Parathyroid adenoma (tissue), 2 donors: ENCODE results near the gene SH3BP5L.

ENCODE experiments used
- H2AFZ ChIP-seq: fragments of 300-600 bp; sonication (generic); one replicate; pipeline ENCODE4 v1.7.0; 2017; ENCODE audit warnings: antibody characterized with exemption, mild to moderate bottlenecking
- H3K27ac ChIP-seq: fragments of 300-600 bp; sonication (generic); one replicate; pipeline ENCODE4 v1.7.0; 2017
- H3K27me3 ChIP-seq: fragments of 300-600 bp; sonication (generic); one replicate; pipeline ENCODE4 v1.7.0; 2017; ENCODE audit warnings: low read length; ENCODE audit not compliant: control insufficient read depth, insufficient read depth
- H3K36me3 ChIP-seq: fragments of 300-600 bp; sonication (generic); one replicate; pipeline ENCODE4 v1.7.0; 2017; ENCODE audit warnings: low read length; ENCODE audit not compliant: control insufficient read depth, insufficient read depth
- H3K4me1 ChIP-seq: fragments of 300-600 bp; sonication (generic); one replicate; pipeline ENCODE4 v1.7.0; 2017; ENCODE audit warnings: control low read depth
- H3K4me2 ChIP-seq: fragments of 300-600 bp; sonication (generic); one replicate; pipeline ENCODE4 v1.7.0; 2017; ENCODE audit warnings: low read length
- H3K4me3 ChIP-seq: fragments of 300-600 bp; sonication (generic); one replicate; pipeline ENCODE4 v1.7.0; 2017; ENCODE audit warnings: low read depth, low read length
- H3K79me2 ChIP-seq: fragments of 300-600 bp; sonication (generic); one replicate; pipeline ENCODE4 v1.7.0; 2017; ENCODE audit warnings: control low read depth
- H3K9ac ChIP-seq: fragments of 300-600 bp; sonication (generic); one replicate; pipeline ENCODE4 v1.7.0; 2017; ENCODE audit warnings: mild to moderate bottlenecking
- H3K9me3 ChIP-seq: fragments of 300-600 bp; sonication (generic); one replicate; pipeline ENCODE4 v1.7.0; 2017; ENCODE audit warnings: low read length; ENCODE audit not compliant: control insufficient read depth
- CTCF ChIP-seq: fragments of 300-600 bp; sonication (generic); IDR thresholded peaks from one replicate; pipeline ENCODE4 v1.7.0; 2017; ENCODE audit warnings: antibody characterized with exemption, mild to moderate bottlenecking
- donor health status: primary hyperparathyroidism.

The SH3BP5L gene

GRCh38 chr1:248810727-248811513 is 14.8 kb downstream of the SH3BP5L start:
- no peaks in the 10 kb centered on the region for H3K79me2 ChIP-seq
- no peak overlapping the region for H3K4me2 ChIP-seq
- no peak for TF ChIP-seq CTCF
- no peaks in the 10 kb centered on the region for H3K9me3 ChIP-seq
- H3K4me1 ChIP-seq: no peaks in the 10 kb centered on the region
- no peak overlapping the region for H3K9ac ChIP-seq
- no peaks in the 10 kb centered on the region for H3K27me3 ChIP-seq
- no peak overlapping the region for H3K27ac ChIP-seq
- H3K4me3 ChIP-seq: no peak overlapping the region
- no peaks in the 10 kb centered on the region for H3K36me3 ChIP-seq
- no peak overlapping the region for H2AFZ ChIP-seq

DNA sequence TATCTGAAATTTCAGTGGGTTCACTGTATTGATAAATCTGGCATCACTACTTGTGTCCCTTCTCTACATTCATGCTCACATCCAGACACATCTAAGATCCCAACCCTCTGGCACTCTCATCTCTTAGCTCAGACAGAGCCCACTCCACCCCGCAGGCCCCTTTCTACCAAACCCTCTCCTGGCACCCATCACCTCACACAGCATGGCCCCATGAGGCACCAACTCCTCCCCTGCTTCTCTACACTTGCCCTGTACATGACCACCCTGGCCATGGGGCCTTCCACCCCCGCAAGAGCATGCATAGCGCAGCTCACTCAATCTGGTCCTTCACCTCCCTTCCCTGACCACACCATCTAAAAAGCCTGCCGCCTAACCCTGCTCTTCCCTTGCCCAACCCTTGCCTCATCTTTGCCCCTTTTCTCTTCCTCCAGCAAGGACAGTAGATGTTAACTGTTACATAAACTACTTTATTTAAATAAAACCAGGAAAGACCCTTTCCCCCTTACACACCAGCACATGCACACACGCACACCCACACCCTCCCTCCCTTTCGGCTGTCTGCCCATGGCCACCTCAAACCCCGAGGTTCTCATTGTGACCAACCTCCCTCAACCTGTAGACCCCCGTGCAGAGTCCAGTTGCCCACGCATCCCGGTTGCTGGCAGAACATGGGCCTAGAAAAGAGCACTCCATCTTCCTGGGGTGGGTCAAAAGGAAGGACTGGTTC is 15.6 kb downstream of the SH3BP5L start:
- no peak overlapping the region for H3K4me2 ChIP-seq
- H3K36me3 ChIP-seq: no peaks in the 10 kb centered on the region
- H3K79me2 ChIP-seq: no peaks in the 10 kb centered on the region
- H3K27ac ChIP-seq: no peak overlapping the region
- no peak for TF ChIP-seq CTCF
- no peaks in the 10 kb centered on the region for H3K4me1 ChIP-seq
- H3K27me3 ChIP-seq: no peaks in the 10 kb centered on the region
- H3K4me3 ChIP-seq: no peak overlapping the region
- no peak overlapping the region for H3K9ac ChIP-seq
- no peak overlapping the region for H2AFZ ChIP-seq
- no peaks in the 10 kb centered on the region for H3K9me3 ChIP-seq

DNA sequence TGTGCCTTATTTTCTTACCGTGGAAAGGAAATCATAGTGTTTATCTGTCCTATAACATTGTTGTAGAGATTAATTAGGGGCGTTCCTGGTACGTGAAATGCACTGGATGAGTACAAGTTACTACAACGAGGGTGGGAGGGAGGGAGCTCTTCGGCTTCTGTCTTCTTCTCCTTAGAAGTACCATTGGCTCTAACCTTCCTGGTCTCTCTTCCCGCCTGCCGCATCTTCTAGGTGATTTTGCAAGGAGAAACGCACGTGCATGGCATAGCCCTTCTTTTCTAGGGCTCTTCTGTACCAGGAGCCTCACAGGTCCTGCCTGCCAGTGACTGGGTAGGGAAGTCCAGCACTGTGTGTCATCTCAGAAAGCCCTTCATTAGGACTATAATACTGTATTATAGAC is 16.8 kb downstream of the SH3BP5L start:
- Histone ChIP-seq H3K4me1 (no peaks in the 10 kb centered on the region), H2AFZ (no peak overlapping the region), H3K9ac (no peak overlapping the region), H3K36me3 (no peaks in the 10 kb centered on the region), H3K4me3 (no peak overlapping the region), H3K9me3 (no peaks in the 10 kb centered on the region), H3K4me2 (no peak overlapping the region), H3K27me3 (no peaks in the 10 kb centered on the region), H3K27ac (no peak overlapping the region), H3K79me2 (no peaks in the 10 kb centered on the region)
- TF ChIP-seq CTCF: no peak

DNA sequence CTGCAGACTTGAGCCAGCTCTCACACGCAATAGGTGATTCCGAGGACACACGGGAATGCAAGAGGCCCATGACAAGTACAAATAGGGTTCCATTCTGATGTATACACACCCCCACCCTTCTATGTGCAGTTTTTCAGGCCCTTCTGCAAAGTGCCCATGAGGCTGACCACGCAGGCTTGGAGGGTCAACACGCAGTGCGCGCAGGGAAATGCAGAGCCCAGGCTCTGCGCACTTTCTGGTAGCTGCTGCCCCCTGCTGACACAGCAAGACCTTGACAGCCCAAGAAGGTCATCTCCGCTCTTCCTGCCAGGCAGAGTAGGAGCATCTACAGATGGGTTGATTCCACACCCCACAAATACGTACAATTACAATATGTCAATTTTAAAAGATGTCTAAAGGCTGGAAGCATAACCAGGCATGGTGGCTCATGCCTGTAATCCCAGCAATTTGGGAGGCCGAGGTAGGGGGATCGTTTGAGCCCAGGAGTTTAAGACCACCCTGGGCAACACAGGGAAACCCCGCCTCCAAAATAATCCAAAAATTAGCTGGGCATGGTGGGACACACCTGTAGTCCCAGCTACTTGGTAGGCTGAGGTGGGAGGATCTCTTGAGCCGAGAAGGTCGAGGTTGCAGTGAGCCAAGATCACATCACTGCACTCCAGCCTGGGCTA is 18.5 kb downstream of the SH3BP5L start:
- no peaks in the 10 kb centered on the region for H3K36me3 ChIP-seq
- H3K4me1 ChIP-seq: no peaks in the 10 kb centered on the region
- H3K79me2 ChIP-seq: no peaks in the 10 kb centered on the region
- H3K27me3 ChIP-seq: no peaks in the 10 kb centered on the region
- TF ChIP-seq CTCF: peak; percentile 54
- no peak overlapping the region for H3K4me3 ChIP-seq
- no peak overlapping the region for H3K27ac ChIP-seq
- H3K4me2 ChIP-seq: no peak overlapping the region
- H3K9me3 ChIP-seq: no peaks in the 10 kb centered on the region
- H3K9ac ChIP-seq: no peak overlapping the region
- no peak overlapping the region for H2AFZ ChIP-seq
